HL-60/S4 treated with retinoic acid at 250 ng/mL for 4 days and 3 days (cell line): Measurements from ENCODE around the gene C19orf67.

Experiments used
- in situ Hi-C: fragments of 300-500 bp; cut with MboI; formaldehyde crosslinking; loops from 2 replicates; pipeline ENCODE4 v1.7.0; 2022; ENCODE audit warnings: low sequenced_read_pairs

C19orf67 gene

DNA sequence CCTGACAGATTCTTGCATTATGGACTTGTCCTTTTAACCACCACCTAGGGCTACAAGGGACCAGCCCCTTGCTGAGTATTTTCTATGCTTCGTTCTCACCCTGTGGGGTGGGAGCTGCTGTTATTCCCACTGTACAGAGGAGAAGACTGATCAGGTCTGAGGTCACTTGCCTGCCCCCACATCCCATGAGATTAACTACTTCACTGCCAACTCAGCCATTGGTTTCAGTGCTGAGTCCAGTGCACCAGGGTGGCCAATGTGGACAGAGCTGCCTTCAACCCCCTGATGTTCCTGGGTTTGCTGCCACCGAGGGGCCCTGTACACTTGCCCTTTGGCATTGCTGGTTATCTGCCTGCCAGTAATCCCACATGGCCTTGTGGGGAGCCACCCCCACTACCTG, 25.1 kb upstream of the C19orf67 start:
- in situ Hi-C loops, result no loop called here

DNA sequence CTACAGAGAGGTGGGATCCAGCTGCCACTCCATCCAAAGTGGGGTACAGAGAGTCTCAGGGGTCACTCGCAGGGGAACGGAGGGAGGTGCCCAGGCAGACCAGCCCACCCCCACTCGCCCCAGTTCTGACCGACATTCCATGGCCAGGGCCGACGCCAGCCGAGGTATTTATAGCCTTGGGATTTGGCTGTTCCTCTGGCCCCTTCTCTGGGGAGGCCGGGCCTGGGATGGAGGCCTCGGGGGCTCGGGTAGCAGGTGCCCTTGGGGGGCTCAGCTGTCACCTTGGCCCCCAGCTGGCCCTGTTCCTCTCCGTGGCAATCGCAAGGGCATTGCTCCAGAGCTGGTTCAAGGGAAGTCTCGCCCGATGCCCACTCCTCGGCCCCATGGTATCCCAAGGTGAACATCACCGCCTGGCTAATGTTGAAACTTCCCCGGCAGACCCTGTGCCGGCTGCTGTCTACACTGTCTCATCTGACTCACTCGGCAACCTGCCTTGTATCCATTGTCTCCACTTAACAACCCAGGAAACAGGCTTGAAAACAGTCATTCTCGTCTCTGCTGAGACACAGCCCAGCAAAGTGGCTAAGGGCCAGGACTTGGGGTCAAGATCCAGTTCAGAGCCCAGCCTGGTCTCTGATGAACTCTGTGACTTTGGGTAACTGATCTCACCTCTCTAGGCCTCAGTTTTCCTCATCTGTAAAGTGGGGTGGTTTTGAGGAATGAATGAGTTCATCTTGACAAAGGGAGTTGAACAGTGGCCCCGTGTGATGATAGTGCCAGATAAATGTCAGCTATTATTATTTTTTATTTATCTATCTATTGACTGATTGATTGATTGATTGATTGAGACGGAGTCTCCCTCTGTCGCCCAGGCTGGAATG, 22.2 kb upstream of the C19orf67 start:
- in situ Hi-C loops, result no loop called here

DNA sequence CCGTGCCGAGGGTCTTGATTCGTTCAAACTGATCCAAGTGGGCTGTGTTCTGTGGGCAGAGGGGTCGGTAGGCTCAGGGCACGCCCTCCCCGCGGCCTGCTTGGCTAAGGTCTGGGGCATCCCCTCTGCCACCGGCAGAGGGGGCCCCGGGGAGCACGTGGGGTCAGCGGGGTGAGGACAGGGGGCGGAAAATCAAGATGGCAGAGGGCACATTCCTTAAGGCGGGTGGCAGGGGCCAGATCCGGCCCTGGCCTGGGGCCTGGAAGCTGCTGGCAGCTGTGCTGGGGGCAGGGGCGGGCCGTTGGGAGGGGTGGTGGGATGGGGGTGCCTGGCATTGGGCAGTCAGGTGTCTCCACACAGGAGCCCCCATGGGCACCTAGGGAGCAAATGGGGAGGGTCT, 21.3 kb upstream of the C19orf67 start:
- in situ Hi-C loops, result no loop called here

DNA sequence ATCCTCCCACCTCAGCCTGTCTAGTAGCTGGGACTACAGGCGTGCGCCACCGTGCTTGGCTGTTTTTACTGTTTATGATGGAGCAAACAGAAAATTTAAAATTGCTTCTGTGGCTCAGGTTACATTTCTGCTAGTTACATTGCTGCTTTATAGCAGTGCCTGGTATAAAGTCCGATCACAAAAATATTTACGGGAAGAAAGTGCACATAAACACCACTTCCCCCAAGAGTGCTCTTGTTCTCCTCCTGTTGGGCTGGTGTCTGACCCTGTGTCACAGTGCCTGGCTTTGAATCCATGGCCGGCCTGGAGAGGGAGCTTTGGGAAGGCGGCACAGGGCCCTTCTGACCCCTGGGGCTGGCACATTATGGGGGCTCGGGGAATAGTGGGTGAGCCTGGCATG, 20.1 kb upstream of the C19orf67 start:
- in situ Hi-C loops, result no loop called here

DNA sequence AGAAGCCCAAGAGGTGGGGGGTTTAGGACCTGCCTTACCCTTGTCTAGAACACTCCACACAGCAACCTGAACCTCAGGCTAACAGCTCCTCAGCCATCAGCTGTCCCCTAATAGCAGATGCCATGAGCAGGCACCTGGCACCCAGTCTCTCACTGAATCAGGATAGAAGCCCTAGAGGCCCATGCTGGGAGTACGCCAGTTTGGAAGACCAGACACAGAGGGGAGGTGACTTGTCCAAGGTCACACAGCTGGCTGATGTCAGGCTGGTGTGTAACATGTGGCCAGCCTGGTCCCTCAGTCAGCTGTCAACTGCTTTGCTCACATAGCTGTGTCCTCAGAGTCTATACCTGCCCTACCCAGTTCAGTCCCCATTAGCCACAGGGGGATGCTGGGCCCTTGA, 17.7 kb upstream of the C19orf67 start:
- in situ Hi-C loops, result no loop called here

DNA sequence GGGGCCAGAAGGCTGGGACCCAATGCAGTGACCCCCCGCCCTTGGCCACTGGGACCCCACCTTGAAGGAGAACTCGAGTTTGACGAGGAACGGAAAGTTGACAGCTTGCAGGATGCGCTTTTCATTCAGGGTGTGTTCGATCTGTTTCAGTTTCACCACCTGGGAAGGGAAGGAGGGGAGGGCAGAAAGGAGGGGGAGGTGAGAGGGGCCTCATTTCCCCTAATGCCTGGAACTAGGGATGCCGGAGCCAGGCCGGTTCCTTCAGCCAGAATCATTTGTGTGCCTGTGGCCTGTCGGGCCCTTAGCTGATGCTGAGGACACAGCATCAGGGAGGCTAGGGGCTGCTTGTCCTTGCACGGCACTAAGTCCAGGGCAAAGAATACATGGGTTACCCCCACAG, 17.2 kb upstream of the C19orf67 start:
- in situ Hi-C loops, result no loop called here

DNA sequence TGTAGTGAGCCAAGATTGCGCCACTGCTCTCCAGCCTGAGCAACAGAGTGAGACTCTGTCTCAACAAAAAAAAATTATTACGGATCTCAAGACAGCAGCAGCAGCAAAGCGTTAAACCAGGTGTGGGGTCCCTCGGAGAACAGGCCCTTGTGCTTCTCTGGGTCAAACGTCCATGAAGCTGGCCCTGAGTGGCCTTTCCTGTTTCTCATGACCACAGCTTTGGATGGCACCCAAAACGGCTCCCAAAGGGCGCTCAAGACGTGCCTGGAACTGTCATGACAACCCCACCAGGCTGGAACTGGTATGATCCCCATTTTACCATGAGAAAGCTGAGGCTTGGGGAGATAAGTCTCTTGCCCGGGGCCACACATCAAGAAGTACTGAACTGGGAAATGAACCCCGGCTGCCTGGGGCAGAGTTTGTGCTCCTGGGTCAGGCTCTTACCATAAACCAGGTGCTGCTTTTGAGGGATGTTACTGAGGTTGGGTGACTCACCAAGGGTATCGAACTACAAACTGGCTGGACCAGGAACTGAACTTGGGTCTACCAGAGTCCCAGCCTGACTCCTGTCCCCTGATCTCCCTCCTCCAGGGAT, 16.6 kb upstream of the C19orf67 start:
- in situ Hi-C loops, result no loop called here

DNA sequence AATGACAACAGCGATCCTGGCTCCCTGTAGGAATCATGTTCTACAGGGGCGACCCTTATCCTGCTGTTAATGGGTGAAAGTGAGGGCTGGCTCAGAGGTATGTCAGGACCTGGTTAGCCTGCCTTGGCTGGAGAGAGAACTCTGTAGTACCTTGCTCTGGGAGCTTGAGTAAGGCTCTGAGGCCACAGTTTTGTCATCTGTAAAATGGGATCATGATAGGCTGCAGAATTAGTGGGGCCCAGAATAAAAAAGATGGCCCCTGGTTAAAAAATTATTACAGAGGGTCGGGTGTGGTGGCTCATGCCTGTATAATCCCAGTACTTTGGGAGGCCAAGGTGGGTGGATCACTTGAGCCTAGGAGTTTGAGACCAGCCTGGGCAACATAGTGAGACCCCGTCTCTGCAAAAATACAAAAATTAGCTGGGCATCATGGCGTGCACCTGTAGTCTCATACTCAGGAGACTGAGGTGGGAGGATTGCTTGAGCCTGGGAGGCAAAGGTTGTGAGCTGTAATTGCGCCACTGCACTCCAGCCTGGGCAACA, 15.5 kb upstream of the C19orf67 start:
- in situ Hi-C loops, result no loop called here

DNA sequence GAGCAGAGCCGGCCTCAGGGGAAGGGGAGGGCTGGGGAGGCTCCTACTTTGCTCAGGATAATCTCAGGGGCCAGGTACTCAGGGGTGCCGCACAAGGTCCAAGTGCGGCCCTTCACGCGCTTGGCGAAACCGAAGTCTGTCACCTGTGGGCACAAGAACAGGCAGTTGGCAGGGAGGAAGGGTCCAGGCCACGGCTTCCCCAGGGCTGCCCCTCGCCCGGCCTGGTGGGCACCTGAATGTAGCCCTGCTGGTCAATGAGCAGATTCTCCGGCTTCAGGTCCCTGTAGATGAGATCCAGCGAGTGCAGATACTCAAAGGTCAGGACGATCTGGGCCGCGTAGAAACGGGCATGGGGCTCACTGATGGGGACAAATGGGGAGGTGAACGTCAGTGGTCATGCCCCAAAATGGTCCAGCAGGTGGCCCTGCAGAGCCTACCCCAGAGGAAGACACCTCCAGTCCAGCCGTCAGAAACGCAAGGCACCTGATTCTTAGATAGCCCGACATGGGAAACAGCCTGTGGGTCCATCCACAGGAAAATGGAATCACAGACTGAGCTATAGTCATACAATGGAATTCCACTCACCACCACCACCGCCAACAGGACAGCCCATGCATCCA, 12.1 kb upstream of the C19orf67 start:
- in situ Hi-C loops, result no loop called here

DNA sequence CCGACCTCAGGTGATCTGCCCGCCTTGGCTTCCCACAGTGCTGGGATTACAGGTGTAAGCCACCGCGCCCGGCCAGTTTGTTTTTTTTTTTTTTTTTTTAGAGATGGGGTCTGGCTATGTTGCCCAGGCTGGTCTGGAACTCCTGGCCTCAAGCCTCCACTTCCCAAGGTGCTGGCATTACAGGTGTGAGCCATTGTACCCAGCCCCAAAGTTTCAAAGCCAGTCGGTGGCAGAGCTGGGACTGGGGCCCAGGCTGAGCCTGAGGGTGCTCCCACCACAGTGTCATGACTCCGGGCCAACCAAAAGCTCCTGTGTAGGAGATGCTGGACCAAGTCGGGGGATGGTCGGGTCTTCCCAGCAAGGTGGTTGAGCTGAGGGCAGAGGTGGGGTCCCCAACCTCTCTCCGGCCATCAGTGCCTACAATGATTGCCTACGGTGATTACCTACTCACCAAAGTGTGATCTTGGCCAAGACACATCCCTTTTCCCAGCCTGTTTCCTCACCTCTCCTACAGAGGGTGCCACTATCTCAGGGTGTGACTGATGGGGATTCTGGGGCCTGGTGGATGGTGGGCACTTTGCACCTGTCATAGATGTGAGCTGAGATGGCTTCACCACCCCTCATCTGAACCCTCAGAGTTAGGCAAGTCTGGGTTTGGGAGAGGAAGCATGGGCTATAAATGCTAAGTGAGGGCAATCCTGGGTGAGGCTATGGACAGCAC, 10.8 kb upstream of the C19orf67 start:
- in situ Hi-C loops, result no loop called here

DNA sequence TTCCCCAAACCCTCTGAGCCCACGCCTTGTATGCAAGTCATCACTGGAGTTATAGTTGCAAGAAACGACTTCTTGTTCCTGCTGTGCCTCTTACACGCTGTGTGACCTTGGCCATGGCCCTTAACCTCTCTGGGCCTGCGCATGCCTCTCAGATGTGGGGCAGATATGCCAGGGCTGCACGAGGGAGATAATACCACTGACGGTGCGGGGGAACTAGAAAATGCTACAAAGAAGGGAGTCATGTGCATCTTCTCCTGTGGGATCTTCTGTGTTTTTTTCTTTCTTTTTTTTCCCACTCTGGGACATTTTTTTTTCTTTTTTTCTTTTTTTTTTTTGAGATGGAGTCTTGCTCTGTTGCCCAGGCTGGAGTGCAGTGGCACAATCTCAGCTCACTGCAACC, 9.3 kb upstream of the C19orf67 start:
- in situ Hi-C loops, result no loop called here

DNA sequence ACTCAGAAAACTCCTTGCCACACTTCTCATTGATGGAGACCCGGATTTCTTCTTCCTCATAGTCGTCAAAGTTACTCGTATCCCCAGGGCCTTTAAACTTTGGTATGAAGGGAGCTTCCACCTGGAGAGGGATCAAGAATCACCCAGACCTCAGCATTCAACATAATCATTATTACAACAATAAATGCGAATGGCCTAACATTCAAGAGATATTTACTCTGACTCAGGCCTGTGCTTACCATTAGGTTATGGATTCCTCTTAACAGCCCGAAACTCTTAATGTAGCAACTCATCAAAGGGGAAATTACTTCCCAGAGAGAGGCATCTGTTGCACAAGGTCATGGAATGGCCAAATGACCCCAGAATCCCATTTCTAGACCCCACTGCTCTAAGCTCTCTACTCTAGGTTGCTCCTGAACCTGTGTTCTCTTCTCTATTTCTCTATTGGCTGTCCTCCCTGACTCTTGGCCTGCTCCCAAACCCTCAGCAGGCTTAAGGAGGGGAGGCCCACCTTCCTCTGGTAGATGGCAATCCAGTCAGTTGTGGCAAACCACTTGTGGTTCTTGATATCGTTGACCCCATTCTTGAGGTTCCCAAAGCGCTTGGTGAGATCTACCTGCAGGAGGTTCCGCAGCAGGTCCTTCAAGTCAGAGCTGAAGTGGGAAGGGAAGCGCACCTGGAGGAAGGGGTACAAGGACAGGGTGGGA, 7.7 kb upstream of the C19orf67 start:
- in situ Hi-C loops, result no loop called here

DNA sequence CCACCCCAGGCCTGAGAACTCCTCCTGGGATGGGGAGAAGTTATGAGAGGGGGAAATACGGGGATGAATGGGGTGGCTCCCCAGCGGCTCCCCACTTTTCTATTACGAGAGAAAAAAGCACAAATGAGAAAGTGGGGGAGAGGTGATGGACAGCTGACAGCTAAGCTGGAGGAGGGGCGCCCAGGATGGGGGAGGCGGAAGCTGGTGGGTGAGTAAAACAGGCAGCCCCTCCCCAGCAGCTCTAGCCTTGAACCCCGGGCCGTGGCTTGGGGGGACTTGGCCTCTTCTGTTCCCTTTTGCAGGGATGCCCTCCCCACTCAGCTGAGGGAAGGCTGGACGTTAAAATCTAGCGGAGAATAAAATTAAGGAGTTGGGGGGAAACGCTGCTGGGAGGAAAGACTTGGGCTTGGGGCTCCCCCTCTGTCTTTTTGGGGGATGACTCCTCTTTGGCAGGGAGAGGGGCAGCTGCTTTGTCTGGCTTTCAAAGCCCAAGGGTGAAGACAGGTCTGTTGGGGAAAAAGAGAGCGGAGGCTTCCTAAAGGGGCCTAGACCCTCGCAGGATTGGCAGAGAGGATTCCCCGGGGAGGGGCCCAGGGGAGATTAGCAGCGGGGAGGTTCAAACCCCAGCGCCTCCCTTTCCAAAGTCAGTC, 6.4 kb upstream of the C19orf67 start:
- in situ Hi-C loops, result no loop called here

DNA sequence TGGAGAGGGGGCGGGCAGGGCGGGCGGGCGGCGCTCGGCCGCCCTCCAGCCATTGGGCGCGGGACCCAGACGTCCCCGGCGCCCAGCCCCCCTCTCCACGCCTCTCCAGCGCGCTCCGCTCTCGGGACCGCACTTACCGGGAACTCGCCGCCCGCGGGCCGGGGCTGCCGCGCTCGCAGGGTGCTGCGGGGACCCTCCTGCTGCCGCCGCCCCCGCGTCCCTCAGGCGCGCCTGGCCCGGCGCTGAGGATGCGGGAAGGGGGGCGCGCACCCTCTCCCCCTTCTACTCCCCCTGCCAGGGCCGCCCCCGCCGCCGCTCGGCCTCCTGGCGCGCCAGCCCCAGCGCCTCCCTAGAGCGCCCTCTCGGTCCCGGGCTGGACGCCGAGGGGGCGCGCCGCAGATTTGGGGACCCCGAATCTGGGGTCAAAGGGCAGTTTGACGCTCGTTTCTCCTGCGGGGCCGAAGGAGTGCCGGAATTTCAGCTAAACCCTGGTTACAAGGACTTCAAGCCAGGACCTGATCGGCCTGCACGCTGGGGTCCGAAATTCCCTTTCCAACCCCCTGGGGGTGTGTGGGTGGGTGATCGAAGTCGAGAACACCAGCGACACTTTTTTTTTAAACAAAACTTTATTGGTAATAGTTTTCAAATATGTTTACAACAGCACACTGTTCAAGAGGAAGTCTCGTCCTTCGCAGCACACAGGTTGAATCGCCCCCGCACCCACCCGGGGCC, 5.7 kb upstream of the C19orf67 start:
- in situ Hi-C loops, result no loop called here

DNA sequence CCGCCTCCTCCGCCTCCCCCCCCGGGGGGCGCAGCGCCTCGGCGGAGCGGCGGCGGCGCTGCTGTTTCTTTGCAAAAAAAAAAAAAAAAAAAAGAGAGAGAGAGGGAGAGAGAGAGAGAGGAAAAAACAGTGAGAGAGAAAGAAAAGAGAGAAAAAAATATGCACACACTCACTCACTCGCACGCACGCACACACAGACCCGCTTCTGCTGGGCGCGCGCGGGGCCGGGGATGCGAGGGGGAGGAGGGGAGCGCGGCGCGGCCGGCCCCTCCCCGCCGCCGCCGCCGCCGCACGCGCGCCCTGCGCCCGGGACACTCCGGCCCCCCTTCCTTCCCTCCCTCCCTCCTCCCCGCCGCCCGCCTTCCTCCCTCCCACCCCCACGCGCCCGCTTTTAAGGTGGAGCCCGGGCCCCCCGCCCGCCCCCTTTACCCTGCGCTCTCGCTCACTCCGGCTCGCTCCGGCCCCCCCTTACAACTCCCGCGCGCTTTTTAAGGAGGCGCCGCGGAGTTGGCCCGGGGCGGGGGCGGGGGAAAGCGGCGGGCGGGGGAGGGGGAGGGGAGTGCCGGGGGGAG, 5.0 kb upstream of the C19orf67 start, which contains the start of gene SAMD1:
SAMD1 (minus strand) TSS at position 243 of the 572 bp plus-strand sequence.
- in situ Hi-C loops, result no loop called here

DNA sequence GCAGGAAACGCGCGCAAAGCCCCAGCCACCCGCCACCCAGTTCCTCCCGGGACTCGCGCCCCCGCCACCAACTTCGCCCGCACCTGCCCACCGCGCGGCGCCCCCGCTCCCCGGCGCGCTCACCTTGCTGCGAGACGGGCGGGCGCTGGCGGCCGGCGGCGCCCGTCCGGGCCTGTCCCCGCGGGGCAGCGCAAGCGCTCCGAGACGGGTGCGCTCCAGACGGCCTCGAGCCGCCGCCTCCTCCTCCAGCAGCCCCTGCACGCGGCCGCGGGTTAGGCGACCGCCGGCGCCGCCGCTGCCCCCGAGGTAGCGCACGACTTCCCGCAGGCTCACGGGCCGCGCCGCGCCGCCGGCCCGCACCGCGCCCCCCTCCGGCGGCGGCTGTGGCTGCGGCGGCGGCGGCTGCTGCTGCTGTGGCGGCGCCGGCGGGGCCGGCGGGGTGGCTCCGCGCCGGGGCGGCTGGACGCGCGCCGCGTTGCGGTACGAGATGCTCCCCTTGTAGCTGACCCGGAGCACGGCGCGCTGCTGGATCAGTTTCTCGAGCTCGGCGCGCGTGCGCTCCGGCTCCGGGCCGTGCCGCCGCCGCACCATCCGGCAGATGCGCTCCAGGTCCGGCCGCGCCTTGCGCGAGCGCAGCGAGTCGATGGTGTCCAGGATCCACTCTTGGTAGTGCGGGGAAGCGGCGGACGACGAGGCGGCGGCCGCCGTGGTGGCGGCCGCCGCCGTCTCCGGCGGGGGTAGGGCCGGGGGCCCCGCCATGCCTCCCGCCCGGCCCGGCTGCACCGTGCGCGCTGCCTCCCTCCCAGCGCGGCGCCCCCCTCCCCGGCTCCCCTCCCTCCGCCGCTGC, 4.3 kb upstream of the C19orf67 start:
- in situ Hi-C loops, result no loop called here

DNA sequence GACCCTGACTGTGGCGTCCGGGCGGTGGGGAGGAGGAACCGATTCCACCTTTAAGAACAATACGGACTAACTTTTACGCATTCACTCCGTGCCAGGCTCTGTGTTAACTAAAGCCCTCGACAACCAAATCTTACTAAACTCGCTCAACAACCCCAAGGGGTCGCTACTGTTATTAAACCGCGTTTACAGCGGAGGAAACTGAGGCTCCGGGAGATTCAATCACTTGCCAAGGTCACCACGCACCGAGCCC, 3.8 kb upstream of the C19orf67 start:
- in situ Hi-C loops, result no loop called here

DNA sequence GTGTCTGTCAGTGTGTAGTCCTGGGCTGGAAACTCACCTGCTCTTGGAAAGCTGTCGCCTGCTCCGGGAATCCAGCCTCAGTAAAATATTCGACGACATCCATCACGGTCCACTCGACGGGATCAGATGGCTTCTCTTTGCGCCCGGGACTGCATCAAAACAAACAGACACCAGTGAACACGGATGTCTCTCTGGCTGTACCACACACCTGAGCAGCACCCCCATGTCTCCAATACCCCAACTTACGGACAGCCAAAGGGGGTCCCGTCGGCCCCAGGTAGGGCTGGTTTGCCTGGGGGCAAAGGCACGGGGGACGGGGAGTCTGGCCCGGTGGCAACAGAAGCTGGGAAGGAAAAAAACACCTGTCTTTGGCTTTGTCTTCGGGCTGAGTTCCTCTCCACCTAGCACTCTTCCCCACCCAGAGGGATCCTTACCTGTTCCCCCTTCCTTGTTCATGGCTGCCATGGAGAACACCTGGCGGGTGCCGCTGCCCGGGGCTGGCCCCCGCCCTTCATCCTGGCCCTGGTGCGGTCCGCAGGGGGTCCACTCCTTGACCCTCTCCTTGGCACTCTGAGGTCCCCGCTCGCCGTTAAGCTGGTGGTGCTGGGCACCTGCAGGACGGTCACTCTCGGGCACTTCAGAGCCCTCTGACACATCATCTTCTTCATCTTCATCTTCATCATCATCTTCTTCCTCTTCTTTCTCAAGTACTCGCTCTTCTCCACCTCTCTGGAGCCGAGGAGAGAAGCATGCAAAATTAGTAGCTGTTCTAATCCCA, 3.2 kb upstream of the C19orf67 start:
- in situ Hi-C loops, result no loop called here
